ENCODE results near the gene DOHH.

GRCh38 chr19:3454656-3455392 lies 45.6 kb downstream of the DOHH start:
- TF ChIP-seq ZNF274 (IDR thresholded peaks at IDR 0.05; ENCODE audit: borderline replicate concordance, low read depth, low read length) (no peak), POLR2AphosphoS5 (IDR thresholded peaks at IDR 0.05; ENCODE audit: control insufficient read depth, insufficient read depth, low read depth, low read length) (no peak; the same call in 1 of the 2 replicates), HCFC1 (IDR thresholded peaks at IDR 0.05; ENCODE audit: low read depth, low read length) (no peak), CTCF (IDR thresholded peaks at IDR 0.05 in 2 of 3, conservative IDR thresholded peaks at IDR 0.05 in 1 of 3; ENCODE audit: insufficient read depth in 2 of 3, low read depth in 1 of 3, low read length in 3 of 3) (no peak), CBX3 (IDR thresholded peaks at IDR 0.05; ENCODE audit: borderline replicate concordance in 1 of 2, low read length in 2 of 2) (no peak), ZBTB17 (CRISPR knock-in tag; IDR thresholded peaks at IDR 0.05) (no peak)
